G401 (cell line): ENCODE data around the gene ACSL3. TPM values are rescaled to one million over a fixed set of nuclear protein-coding genes. Genes with fewer than 3 reads are reported as not detected.
A peak's percentile ranks its signal among the peaks of the same experiment; 100 is the strongest.

Source experiments
- DNase-seq: peaks from one replicate; pipeline ENCODE4 v3.0.0-alpha.2; 2015; ENCODE audit warnings: low spot score
- in situ Hi-C: cut with HindIII; loops from 2 replicates; pipeline ENCODE4 v1.10.0; 2016; ENCODE audit warnings: low sequenced_read_pairs, mixed read lengths
- total RNA-seq: library from RNA; depleted of rRNA; stranded (reverse); fragments of >200 nt; shearing (Covaris generic); gene quantifications from 2 replicates; pipeline ENCODE4 v1.2.3, GENCODE V29; 2014

ACSL3 gene
- total RNA-seq, 1 experiment from 2014 or later: 124 TPM

GRCh38 chr2:222931659-222932058 is 70.8 kb downstream of the ACSL3 start:
- in situ Hi-C loops: no loop called here
- no peak for DNase-seq

- no peak for DNase-seq
- in situ Hi-C loops: no loop called here
Observed at GRCh38 chr2:222933458-222933857, 72.6 kb downstream of the ACSL3 start.

- in situ Hi-C loops: no loop called here
- no peak for DNase-seq
Observed at GRCh38 chr2:222935688-222936298, 75.0 kb downstream of the ACSL3 start.

- in situ Hi-C loops: no loop called here
- no peak for DNase-seq
Observed at GRCh38 chr2:222936705-222937104, 75.9 kb downstream of the ACSL3 start.

- in situ Hi-C loops: no loop called here
Observed at GRCh38 chr2:222938327-222938726, 77.5 kb downstream of the ACSL3 start.

GRCh38 chr2:222939208-222939856 is 78.5 kb downstream of the ACSL3 start:
- in situ Hi-C loops: no loop called here

More at GRCh38 chr2:222938327-222938726, 77.5 kb downstream of the ACSL3 start:
- no peak for DNase-seq

GRCh38 chr2:222939979-222940378 is 79.1 kb downstream of the ACSL3 start:
- no peak for DNase-seq
- in situ Hi-C loops: no loop called here

More at GRCh38 chr2:222939208-222939856, 78.5 kb downstream of the ACSL3 start:
- peak; percentile 17 for DNase-seq

GRCh38 chr2:222941510-222942032 is 80.7 kb downstream of the ACSL3 start:
- in situ Hi-C loops: no loop called here
- no peak for DNase-seq

GRCh38 chr2:222942561-222942960 is 81.7 kb downstream of the ACSL3 start:
- in situ Hi-C loops: no loop called here

GRCh38 chr2:222942977-222943376 is 82.1 kb downstream of the ACSL3 start:
- no peak for DNase-seq
- in situ Hi-C loops: no loop called here

More at GRCh38 chr2:222942561-222942960, 81.7 kb downstream of the ACSL3 start:
- no peak for DNase-seq

- in situ Hi-C loops: no loop called here
- DNase-seq: no peak
Observed at GRCh38 chr2:222943820-222944219, 83.0 kb downstream of the ACSL3 start.

GRCh38 chr2:222944552-222944951 is 83.7 kb downstream of the ACSL3 start:
- in situ Hi-C loops: no loop called here
- DNase-seq: no peak

- DNase-seq: no peak
- in situ Hi-C loops: no loop called here
Observed at GRCh38 chr2:222944971-222945740, 84.3 kb downstream of the ACSL3 start.

- no peak for DNase-seq
- in situ Hi-C loops: no loop called here
Observed at GRCh38 chr2:222945887-222946286, 85.1 kb downstream of the ACSL3 start.

GRCh38 chr2:222946700-222947287 is 86.0 kb downstream of the ACSL3 start:
- in situ Hi-C loops: no loop called here
- no peak for DNase-seq

- no peak for DNase-seq
- in situ Hi-C loops: no loop called here
Observed at GRCh38 chr2:222949073-222949472, 88.2 kb downstream of the ACSL3 start.

- in situ Hi-C loops: no loop called here
- no peak for DNase-seq
Observed at GRCh38 chr2:222949690-222950323, 89.0 kb downstream of the ACSL3 start.

- in situ Hi-C loops: no loop called here
- DNase-seq: no peak
Observed at GRCh38 chr2:222950638-222951285, 89.9 kb downstream of the ACSL3 start.

- in situ Hi-C loops: no loop called here
- peak; percentile 65 for DNase-seq
Observed at GRCh38 chr2:222952204-222952603, 91.4 kb downstream of the ACSL3 start.
